Panc1 (cell line): ENCODE data around the gene C19orf38. TPM values are rescaled to one million over a fixed set of nuclear protein-coding genes. Genes with fewer than 3 reads are reported as not detected.

Source experiments
- ATAC-seq: fragments of 200-7000 bp; cut with Tn5 transposase; 2 replicates; pipeline ENCODE4 v1.9.1; 2020; ENCODE audit warnings: mild to moderate bottlenecking, moderate library complexity
- BruUV-seq: library from RNA; stranded (reverse); fragments of 400-500 nt; replicated peaks from 2 replicates; lab custom pipeline; 2021; lab: Mats Ljungman, UMichigan
- CTCF ChIA-PET: fragments of 300-600 bp; sonication (Branson Sonifier 250); formaldehyde crosslinking; loops from one replicate; lab custom pipeline; 2022; ENCODE audit warnings: antibody characterized with exemption; lab: Charles Lee
- POLR2A ChIA-PET: fragments of 300-600 bp; sonication (Branson Sonifier 250); formaldehyde crosslinking; loops from one replicate; lab custom pipeline; 2022; ENCODE audit warnings: antibody characterized with exemption; lab: Charles Lee
- DNase-seq: peaks from one replicate; pipeline ENCODE4 v3.0.0-alpha.2; 2010; ENCODE audit warnings: low read depth, low spot score
- H3K27ac ChIP-seq: 2 replicates; pipeline ENCODE4 v1.5.1; 2011; ENCODE audit warnings: mild to moderate bottlenecking, low read length, inconsistent platforms
- H3K27me3 ChIP-seq: fragments of 200-500 bp; sonication (Bioruptor generic); 2 replicates; pipeline ENCODE4 v1.6.0; 2014; ENCODE audit warnings: low read length, inconsistent platforms; ENCODE audit not compliant: control insufficient read depth, insufficient read depth
- H3K36me3 ChIP-seq: fragments of 200-500 bp; sonication (Bioruptor generic); 2 replicates; pipeline ENCODE4 v1.5.1; 2014; ENCODE audit warnings: inconsistent platforms, mild to moderate bottlenecking, low read length, moderate library complexity; ENCODE audit not compliant: control insufficient read depth, insufficient read depth
- H3K4me1 ChIP-seq: 2 replicates; pipeline ENCODE4 v1.5.1; 2011; ENCODE audit warnings: inconsistent platforms, mild to moderate bottlenecking, low read length, moderate library complexity; ENCODE audit not compliant: control insufficient read depth, insufficient read depth
- H3K4me3 ChIP-seq, 2 experiments: 2 replicates each; pipeline ENCODE4 v1.5.1; 2011 to 2012; ENCODE audit warnings: low read depth in 2 of 2, low read length in 2 of 2, mild to moderate bottlenecking in 2 of 2, inconsistent platforms in 1 of 2, moderate library complexity in 1 of 2
- H3K9me3 ChIP-seq: fragments of 200-500 bp; sonication (Bioruptor generic); 2 replicates; pipeline ENCODE4 v1.5.1; 2014; ENCODE audit warnings: low read depth, mild to moderate bottlenecking, inconsistent platforms, low read length, moderate library complexity; ENCODE audit not compliant: control insufficient read depth, insufficient read depth
- POLR2AphosphoS5 ChIP-seq: IDR thresholded peaks from 2 replicates; pipeline ENCODE4 v1.6.1; 2012; ENCODE audit warnings: mild to moderate bottlenecking, low read depth, low read length, moderate library complexity
- SIN3A ChIP-seq: IDR thresholded peaks from 2 replicates; pipeline ENCODE4 v1.6.1; 2012; ENCODE audit warnings: low read depth, mild to moderate bottlenecking, low read length, moderate library complexity, borderline replicate concordance; ENCODE audit not compliant: insufficient read depth
- TCF7L2 ChIP-seq: IDR thresholded peaks from 2 replicates; pipeline ENCODE4 v1.6.1; 2011; ENCODE audit warnings: mild to moderate bottlenecking, low read depth, low read length, inconsistent platforms
- in situ Hi-C: cut with HindIII; loops from 2 replicates; pipeline ENCODE4 v1.10.0; 2016; ENCODE audit warnings: low sequenced_read_pairs, low pct_unique_long_range_greater_than_20kb
- intact Hi-C: fragments of 100-400 bp; cut with micrococcal nuclease; formaldehyde crosslinking; loops from one replicate; pipeline ENCODE4 v1.10.0; 2022; ENCODE audit not compliant: unreplicated experiment
- total RNA-seq: library from RNA; stranded (reverse); gene quantifications from one replicate; pipeline ENCODE4 v1.2.1, GENCODE V29; 2021; ENCODE audit not compliant: unreplicated experiment
- TF ChIP-seq, protein P1 (sequence below), 2 experiments: IDR thresholded peaks; 2 replicates each; pipeline ENCODE4 v1.6.1; 2011 to 2012; ENCODE audit warnings: low read depth in 2 of 2, control low read depth in 1 of 2, low read length in 1 of 2, mild to moderate bottlenecking in 1 of 2, moderate library complexity in 1 of 2; ENCODE audit not compliant: insufficient read depth in 1 of 2

Gene C19orf38
- total RNA-seq, 1 experiment from 2014 or later, result not detected

DNA sequence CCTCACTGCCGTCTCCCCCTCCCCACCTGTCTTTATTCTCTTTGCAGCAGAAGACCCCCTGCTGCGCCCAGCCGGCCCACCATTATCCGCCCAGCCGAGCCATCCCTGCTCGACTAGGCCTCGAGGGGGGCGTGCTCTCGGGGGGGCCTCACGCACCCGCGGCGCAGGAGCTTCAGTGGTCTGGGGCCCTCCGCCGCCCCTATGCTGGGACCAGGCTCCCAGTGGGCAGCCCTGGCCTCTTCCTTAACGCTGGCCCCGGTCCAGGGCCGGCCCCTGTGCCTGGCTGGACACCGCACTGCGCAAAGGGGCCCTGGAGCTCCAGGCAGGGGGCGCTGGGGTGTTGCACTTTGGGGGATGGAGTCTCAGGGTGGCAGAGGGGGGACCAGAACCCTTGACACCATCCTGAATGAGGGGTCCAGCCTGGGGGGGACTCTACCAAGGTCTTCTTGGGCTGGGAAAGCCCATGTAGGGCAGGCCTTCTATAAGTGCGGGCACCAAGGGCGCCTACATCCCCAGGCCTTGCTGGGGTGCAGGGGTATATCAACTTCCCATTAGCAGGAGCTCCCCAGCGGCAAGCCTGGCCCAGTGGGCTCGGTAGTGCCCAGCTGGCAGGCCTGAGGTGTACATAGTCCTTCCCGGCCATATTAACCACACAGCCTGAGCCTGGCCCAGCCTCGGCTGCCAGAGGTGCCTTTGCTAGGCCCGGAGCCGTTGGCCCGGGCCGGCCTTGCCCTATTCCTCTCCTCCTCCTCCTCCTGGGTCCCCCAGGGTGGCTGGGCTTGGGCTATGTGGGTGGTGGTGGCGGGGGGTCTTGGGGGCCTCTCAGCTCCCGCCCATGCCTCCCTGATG, 17.1 kb upstream of the C19orf38 start:
- Histone ChIP-seq H3K27me3 (no peaks in the 10 kb centered on the region), H3K9me3 (no peaks in the 10 kb centered on the region), H3K4me1 (no peaks in the 10 kb centered on the region), H3K4me3 (no peak overlapping the region), H3K36me3 (no peaks in the 10 kb centered on the region), H3K27ac (no peak overlapping the region)
- ATAC-seq (no peak), DNase-seq (no peak)
- TF ChIP-seq SIN3A, result no peak
- TF ChIP-seq, protein P1, sequence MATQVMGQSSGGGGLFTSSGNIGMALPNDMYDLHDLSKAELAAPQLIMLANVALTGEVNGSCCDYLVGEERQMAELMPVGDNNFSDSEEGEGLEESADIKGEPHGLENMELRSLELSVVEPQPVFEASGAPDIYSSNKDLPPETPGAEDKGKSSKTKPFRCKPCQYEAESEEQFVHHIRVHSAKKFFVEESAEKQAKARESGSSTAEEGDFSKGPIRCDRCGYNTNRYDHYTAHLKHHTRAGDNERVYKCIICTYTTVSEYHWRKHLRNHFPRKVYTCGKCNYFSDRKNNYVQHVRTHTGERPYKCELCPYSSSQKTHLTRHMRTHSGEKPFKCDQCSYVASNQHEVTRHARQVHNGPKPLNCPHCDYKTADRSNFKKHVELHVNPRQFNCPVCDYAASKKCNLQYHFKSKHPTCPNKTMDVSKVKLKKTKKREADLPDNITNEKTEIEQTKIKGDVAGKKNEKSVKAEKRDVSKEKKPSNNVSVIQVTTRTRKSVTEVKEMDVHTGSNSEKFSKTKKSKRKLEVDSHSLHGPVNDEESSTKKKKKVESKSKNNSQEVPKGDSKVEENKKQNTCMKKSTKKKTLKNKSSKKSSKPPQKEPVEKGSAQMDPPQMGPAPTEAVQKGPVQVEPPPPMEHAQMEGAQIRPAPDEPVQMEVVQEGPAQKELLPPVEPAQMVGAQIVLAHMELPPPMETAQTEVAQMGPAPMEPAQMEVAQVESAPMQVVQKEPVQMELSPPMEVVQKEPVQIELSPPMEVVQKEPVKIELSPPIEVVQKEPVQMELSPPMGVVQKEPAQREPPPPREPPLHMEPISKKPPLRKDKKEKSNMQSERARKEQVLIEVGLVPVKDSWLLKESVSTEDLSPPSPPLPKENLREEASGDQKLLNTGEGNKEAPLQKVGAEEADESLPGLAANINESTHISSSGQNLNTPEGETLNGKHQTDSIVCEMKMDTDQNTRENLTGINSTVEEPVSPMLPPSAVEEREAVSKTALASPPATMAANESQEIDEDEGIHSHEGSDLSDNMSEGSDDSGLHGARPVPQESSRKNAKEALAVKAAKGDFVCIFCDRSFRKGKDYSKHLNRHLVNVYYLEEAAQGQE (IDR thresholded peaks at IDR 0.05; ENCODE audit: insufficient read depth in 1 of 2, low read depth in 2 of 2, low read length in 1 of 2), result no peak
- in situ Hi-C loops, result no loop called here
- ChIA-PET POLR2A (interaction anchor here (0.6 kb wide), 1 partner anchor 14 kb away, joined by 9 read pairs; no protein-coding TSS in a partner anchor), CTCF (no interaction called here)
- intact Hi-C loops, result no loop called here
- no TSS peak for BruUV-seq

DNA sequence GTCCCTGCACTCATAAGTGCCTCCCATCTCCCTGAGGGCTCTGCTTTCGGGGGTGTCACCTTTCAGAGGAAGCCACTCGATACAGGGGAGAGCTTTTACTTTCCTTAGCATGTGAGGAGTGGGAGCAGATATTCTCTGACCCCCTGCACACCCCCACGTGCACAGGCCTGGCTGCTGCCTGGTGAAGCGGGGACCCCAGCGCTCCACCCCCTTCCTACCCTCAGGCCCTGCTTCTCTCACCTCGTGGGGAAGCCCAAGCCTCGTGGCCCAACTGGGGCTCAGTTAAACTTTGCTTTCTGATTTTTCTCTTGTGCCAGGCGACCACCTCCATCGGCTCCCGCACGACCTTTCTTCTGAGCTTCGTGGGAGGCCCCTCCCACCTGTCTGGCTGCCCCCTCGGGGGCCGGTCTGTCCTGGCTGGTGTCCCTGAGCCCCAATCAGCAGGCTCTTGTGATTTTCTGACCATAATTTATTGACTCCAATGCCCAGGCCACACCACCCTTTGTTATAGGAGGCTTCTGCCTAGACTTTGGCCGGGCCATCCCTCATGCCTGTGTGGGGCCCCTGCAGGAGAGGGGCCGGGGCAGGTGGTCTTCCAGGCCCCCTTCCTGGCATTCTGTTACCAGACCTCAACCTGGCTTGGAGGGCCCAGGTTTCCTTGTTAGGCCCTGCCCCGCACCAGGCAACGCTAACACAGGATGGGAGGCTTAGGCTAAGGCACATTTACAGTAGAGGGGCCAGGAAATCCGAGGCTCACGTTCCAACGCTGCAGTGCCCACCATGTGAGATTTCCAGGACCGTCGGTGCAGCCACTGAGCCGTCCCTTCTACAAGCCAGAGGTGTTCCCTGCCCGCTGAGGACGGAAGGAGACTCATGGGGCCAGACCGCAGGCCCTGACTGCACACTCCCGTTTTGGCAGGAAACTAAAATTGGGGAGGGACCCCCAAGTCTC, 16.0 kb upstream of the C19orf38 start:
- in situ Hi-C loops, result no loop called here
- intact Hi-C loops, result no loop called here
- Histone ChIP-seq H3K27me3 (no peaks in the 10 kb centered on the region), H3K9me3 (peaks cover 3% of the 10 kb centered on the region; the same call in 1 of the 2 replicates), H3K4me3 (no peak overlapping the region), H3K27ac (no peak overlapping the region), H3K4me1 (no peaks in the 10 kb centered on the region; the same call in 1 of the 2 replicates), H3K36me3 (no peaks in the 10 kb centered on the region)
- TF ChIP-seq POLR2AphosphoS5, result 0 out of 2 replicates have a peak, but pooled peaks have one; percentile 3
- no peak for TF ChIP-seq TCF7L2
- TF ChIP-seq SIN3A, result no peak
- TF ChIP-seq, protein P1 (IDR thresholded peaks at IDR 0.05; ENCODE audit: insufficient read depth in 1 of 2, low read depth in 2 of 2, low read length in 1 of 2), result no peak
- ATAC-seq, result no peak
- BruUV-seq, result no TSS peak
- ChIA-PET CTCF (no interaction called here), POLR2A (no interaction called here)
- no peak for DNase-seq
